ENCODE measurements around the gene PPP1R12C.

Gene PPP1R12C

DNA sequence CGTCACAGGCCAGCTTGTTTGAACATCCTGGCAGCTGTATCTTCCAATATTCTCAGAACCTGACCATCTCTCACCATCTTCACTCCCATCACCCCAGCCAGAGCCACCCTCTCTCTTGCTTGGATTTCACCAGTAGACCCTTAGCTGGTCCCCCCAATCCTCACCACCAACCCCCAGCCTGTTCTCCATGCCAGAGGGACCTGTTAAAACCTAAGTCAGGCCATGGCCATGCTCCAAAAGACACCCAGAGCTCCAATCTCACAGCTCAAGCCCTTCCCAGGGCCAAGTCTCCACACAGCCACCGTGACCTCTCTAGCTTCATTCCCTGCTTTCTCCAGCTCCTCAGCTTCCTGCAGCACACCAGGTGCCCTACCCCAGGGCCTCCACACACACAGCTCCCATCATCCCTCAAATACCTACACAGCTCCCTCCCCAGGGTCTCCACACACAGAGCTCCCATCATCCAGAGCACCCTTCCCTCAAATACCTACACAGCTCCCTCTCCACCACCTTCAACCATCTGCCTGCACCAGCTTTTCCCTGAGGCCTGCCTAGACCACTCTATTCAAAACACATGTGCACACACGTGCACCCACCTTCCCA lies 28.0 kb downstream of the PPP1R12C start:
- no peak for DNase-seq (ENCODE audit: low read depth)

DNA sequence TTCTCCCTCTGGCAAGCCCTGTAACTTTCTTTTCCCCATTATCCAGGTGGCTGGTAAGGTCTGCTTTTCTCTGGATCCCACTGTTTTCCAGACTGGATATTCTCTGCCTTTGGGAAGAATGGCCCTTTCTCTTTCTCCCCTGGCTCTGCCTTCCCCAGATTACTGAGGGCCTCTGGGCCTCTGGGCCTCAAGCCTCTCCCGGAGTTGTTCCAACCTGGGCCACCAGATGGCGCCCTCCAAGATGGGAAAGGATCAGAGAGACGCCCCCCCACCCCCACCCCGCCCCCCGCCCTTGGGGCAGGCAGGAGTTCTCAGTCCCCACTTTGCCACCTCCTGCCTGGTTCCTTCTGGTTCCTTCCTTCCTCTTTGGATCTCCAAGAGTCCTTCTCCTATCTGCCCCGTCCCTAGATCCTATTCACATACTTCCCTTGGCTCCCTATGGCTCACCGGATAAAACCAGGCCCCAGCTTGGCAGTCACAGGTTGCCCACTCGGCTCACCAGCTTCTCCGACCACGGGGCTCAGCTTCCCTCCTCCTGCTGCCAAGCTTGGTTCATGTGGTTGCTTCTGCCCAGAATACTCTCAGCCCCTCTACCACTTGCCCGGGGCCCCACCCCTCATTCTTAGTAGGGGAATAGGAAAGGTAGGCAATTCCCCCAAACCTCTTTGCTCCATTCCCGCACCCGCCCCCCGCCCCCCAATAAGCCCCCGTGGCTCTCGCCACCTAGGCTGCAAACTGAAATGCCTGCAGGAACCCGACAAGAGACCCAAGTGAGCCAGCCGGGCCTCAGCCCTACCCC lies 28.7 kb downstream of the PPP1R12C start:
- DNase-seq (ENCODE audit: low read depth), result no peak

DNA sequence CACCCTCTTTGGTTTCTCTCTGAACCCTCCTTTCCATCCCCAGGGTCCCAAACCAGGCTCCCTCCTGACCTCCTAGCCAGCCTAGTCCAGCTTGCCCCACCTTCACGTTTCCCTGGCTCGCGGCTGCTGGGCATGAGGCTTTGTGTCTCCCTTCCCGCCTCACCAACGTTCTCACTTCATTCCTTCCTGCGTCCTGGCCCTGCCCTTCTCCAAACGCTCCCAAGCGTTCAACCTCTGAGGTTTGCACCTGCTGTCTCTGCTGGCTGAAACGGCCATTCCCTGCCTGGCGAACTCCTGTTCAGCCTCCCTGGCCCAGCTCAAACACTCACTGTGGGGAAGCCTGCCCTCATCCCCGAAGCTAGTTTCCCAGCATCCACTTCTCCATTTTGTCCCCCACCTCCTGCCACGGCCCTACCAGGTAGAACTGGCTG lies 29.4 kb downstream of the PPP1R12C start:
- DNase-seq (ENCODE audit: low read depth), result no peak

DNA sequence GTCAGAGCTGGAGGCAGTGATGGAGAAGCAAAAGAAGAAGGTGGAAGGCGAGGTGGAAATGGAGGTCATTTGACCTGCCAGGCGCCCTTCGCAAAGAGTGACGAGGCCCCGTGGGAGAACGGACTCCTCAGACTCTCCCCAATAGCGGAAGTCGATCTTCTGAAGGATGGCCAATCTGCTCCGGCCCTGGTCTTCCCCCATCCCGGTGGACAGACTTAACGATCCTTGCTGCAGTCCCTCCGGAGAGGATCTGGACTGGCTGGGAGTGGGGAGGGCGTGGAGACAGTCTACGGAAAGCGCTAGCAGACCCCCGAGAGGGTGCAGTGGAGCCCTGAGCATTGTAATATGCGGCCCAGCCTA lies 29.9 kb downstream of the PPP1R12C start:
- no peak for DNase-seq (ENCODE audit: low read depth)

DNA sequence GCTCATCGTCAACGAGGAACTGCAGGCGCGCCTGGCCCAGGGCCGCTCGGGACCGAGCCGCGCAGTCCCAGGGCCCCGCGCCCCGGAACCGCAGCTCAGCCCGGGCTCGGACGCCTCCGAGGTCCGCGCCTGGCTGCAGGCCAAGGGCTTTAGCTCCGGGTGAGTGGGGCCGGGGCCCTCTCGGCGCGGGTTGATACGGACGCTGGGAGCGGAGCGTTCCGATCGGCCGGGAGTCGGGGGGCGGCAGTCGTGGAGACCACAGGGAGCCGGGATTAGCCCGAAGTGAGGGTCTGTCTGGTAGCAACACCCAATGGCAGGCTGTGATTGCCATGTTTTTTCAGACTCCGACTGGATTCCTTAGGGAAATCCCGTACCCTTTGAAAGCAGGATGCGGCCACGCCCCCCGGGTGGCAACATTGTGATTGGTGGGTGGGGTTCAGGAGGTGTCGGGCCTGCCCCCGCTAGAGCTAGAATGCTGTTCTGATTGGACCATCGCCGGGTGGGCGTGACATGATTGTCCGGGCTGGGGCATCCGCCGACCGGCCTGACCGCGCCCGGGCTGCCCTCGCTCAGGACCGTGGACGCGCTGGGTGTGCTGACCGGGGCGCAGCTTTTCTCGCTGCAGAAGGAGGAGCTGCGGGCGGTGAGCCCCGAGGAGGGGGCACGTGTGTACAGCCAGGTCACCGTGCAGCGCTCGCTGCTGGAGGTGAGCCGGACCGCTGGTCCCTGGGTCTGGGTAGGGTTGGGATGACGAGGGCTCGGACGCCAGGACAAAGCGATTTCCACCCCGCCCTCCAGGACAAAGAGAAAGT lies 30.5 kb downstream of the PPP1R12C start:
- DNase-seq (ENCODE audit: low read depth), result no peak

DNA sequence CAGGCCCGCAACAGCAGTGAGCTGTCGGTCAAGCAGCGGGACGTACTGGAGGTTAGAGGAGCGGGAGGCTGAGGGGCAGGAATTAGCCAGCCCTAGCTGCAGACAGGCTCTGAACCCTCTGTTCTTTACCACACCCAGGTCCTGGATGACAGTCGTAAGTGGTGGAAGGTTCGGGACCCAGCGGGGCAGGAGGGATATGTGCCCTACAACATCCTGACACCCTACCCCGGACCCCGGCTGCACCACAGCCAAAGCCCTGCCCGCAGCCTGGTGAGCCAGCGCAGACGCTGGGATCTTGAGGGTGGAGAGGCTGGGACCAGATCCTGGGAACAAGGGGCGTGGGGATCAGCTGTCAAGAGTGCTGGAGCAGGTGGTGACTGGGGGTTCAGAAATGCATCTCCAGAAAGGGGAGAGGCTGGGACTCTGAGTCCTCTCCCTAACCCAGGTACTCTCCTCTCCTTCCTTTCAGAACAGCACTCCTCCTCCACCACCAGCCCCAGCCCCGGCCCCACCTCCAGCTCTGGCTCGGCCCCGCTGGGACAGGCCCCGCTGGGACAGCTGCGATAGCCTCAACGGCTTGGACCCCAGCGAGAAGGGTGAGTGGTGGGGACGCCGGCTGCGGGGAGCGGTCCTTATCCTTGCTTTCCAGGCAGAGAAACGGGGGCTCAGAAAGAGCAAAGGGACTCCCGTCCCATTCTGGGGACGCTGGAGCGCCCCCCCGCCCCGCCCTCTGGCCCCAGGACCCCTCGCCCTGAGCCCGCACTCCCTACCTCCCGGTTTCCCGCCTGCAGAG lies 31.3 kb downstream of the PPP1R12C start:
- no peak for DNase-seq (ENCODE audit: low read depth)

DNA sequence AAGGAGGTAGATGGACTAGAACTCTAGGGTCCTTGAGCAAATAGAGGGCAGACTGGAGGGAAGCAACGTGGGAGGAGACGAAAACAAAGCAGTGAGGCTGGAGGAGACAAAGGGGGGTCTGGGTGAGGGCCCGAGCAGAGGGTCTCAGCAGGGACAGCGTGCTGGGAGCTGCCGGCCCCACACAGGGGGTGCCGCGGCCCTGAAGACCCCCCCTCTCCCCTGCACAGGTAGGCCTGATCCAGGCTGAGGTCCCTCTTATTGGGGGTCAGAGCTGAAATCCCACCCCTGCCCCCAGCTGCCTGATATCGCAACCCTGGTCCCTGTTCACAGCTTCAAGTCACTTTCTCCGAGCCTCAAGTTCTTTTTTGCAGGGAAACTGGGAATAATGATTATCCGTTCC lies 33.0 kb downstream of the PPP1R12C start:
- DNase-seq (ENCODE audit: low read depth), result no peak

DNA sequence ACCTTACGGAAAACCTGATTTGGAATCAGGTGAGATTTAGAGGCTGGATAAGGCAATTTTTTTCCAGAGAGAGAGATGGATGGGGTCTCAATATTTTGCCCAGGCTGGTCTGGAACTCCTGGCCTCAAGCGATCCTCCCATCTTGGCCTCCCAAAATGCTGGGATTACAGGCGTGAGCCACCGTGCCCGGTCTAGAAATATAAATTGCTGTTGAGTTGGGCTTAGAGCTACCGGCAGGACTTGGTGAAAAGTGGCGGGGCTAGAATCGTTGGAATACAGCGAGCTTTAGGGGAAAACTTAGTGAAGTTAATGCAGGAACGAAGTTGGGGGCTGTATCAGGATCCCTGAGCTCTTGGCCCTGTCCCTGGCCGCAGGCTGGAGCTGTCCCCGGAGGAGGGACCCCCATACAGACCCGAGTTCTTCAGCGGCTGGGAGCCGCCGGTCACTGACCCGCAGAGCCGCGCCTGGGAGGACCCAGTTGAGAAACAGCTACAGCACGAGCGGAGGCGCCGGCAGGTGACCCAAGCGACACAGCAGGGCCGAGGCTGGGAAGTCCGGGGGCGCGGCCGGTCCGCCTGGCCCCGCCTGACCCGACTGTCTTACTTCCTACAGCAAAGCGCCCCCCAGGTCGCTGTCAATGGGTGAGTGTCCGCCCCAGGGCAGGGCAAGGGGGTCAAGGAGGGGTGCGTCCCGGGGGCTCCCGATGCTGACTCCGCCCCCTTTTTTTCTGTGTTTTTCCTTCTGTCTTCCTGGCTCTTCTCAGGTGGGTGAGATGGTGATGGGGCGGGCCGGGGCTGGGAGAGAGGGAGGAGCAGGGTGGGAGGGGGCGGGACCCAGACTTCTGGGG lies 34.2 kb downstream of the PPP1R12C start:
- DNase-seq (ENCODE audit: low read depth), result no peak

DNA sequence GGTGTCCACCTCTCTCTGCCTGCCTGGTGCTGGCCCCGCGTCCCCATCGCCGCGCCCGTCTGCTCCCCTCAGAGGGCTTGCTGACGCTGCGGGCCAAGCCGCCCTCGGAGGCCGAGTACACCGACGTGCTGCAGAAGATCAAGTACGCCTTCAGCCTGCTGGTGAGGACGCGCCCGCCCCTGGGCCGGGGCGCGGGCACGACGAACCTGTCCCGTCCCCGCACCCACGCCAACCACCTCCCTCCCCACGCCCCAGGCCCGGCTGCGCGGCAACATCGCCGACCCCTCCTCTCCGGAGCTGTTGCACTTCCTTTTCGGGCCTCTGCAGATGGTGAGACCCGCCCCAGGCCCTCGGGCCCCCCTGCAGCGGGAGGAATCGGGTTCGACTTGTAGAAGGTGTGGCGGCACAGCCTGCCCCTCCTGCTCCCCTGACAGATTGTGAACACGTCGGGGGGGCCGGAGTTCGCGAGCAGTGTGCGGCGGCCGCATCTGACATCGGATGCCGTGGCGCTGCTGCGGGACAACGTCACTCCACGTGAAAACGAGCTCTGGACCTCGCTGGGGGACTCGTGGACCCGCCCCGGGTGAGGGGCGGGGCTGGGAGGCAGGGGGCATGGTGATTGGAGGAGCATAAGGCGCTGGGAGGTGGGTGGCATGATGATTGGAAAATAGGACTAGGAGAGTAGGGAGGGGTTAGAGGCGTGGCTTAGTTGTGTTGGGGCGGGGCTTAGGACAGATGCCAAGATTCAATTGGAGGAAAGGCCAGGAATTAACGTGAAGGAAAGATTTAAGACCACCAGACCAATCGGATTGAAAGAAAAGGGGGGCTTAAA lies 35.2 kb downstream of the PPP1R12C start:
- DNase-seq (ENCODE audit: low read depth), result no peak

DNA sequence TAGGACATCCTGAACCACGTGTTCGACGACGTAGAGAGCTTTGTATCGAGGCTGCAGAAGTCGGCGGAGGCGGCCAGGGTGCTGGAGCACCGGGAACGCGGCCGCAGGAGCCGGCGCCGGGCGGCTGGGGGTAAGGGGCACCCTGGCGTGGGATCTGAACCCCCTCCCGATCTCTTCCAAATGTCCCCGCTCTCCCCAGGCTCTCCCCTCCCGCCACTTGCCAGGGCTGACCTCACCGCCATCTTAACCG lies 35.7 kb downstream of the PPP1R12C start:
- no peak for DNase-seq (ENCODE audit: low read depth)

DNA sequence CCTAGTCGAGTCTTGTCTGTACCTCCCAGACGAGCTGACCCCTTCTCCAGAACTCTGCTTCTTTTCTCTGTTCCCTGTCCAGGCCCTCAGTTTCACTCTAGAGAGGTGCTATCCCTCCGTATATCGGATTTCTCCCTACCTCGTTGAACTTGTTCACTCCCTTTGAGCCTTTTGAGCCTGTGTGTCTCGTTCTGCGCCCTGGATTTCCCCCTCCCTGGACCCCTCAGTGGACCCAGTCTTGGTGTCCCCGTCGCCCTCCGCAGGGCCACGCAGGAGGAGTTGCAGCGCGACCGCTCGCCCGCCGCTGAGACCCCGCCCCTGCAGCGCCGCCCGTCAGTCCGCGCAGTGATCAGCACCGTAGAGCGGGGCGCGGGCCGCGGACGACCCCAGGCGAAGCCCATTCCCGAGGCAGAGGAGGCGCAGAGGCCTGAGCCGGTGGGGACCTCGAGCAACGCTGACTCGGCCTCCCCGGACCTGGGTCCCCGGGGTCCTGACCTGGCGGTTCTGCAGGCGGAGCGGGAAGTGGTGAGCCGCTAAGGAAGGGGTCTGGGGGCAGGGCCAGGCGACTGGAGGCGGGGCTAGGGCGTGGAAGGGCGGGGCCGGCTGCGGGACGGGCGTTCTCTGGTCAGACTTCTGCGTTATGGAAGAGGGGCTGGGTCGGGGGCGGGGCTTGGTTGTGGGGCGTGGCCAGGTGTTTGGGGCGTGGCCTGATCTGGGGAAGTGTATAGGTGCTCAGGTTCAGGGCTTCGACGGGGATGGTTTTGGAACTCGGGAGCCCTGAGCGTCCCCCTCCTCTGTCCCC lies 36.3 kb downstream of the PPP1R12C start:
- no peak for DNase-seq (ENCODE audit: low read depth)

DNA sequence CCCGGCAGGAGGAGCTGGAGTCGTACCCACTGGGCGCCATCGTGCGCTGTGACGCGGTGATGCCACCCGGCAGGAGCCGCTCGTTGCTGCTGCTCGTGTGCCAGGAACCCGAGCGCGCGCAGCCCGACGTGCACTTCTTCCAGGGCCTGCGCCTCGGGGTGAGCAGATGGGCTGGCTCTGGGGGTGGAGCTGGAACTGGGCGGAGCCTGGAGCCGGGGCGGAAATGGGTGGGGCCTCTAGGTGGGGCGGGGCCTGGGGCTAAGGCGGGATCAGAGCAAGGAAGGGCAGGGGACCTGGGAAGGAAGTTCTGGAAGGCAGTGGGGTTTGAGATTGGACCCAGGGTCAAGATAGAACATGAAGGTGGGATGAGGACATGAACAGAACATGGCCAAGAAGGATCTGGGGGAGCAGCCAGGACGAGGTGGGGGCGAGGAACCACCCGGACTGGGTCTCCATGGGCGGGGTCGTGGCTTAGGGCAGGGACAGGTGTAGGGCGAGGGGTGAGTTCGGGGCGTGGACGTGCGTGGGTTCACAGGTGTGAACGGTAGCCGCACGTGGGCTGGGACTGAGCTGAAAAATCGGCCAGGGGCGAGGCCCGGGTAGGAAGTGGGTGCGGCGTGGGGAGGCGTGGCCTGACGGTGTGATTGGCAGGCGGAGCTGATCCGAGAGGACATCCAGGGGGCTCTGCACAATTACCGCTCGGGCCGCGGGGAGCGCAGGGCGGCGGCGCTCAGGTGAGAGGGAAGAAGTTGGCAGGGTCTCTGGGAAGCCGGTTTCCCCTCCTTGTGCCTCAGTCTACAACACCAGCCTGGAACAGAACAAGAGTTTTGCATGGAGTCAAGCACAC lies 37.1 kb downstream of the PPP1R12C start:
- no peak for DNase-seq (ENCODE audit: low read depth)

DNA sequence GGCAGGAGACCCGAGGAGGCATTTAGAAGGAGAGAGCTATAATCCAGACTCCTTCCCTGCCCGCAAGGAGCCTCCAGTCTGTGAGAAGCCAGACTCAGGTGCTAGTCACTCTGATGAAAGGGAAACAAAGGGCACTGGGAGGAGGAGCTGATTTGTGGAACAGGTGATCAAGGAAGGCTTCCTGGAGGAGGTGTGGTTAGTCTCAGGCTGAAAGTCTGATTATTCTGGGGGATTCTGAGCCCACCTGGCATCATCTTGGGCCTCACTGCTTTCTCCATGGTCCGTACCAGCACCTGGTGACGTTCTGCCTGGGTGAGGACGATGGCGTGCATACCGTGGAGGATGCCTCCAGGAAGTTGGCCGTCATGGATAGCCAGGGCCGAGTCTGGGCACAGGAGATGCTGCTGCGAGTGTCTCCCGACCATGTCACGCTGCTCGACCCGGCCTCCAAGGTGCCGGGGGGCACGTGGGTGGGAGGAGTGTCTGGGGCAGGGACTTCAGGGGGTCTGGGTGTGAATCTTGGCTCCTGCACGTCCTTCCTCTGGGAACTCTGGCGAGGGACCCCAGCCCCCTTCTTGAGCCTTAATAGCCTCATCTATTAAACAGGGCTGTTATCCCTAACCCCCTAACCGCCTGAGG lies 37.9 kb downstream of the PPP1R12C start:
- DNase-seq (ENCODE audit: low read depth), result no peak

DNA sequence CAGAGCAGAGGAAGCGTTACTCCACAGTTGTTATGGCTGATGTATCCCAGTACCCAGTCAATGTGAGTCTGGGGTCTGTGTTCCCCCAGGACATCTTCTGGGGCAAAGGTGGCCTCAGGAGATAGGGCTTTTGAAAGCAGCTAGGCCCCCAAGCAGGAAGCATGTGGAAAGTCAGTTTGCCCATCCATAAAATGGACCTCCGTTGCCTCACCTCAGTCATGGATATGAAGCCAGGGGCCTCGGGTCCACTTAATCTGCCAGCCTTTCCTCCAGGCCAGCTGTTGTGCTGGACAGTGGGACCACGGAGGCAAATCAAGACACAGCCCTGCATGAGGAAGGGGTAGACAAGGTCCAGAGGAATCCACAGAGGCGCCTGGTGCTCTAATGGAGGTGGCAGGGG lies 38.4 kb downstream of the PPP1R12C start:
- DNase-seq (ENCODE audit: low read depth), result no peak

DNA sequence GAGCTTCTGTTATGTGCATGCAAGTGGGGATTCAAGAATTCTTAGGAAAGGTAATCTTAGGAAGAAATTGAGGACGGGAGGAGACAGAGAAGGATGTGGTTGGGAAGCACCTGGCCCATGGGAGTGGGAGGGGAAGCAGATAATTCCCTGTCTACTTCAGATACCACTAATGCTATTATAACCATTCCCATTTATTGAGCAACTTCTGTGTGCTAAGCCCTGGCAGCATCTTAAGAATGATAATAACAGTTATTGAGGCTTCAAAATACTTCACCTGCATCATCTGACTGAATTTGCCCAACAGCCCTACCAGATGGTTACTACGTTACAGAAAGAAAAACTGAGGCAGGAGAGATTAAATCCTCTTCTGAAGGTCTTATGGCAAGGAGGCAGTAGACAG lies 40.3 kb downstream of the PPP1R12C start:
- no peak for DNase-seq (ENCODE audit: low read depth)

DNA sequence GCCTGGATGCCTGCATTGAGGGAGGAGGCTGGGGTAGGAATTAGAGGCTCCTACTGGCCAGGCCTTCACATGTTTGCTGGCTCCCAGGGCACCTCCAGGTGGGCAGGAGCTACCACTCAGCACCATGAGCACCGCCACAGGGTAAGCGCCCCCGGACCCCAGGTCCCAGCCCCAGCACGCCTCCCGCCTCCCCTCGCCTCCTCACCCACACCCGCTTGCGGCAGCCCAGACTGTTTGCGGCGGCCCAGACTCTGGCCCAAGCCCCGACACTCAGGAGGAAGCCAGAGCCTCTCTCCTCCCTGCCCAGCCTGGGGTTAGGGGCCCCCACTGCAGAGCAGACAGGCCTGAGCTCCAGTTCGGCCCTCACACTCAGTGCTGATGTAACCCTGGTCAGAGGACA lies 41.1 kb downstream of the PPP1R12C start:
- no peak for DNase-seq (ENCODE audit: low read depth)

DNA sequence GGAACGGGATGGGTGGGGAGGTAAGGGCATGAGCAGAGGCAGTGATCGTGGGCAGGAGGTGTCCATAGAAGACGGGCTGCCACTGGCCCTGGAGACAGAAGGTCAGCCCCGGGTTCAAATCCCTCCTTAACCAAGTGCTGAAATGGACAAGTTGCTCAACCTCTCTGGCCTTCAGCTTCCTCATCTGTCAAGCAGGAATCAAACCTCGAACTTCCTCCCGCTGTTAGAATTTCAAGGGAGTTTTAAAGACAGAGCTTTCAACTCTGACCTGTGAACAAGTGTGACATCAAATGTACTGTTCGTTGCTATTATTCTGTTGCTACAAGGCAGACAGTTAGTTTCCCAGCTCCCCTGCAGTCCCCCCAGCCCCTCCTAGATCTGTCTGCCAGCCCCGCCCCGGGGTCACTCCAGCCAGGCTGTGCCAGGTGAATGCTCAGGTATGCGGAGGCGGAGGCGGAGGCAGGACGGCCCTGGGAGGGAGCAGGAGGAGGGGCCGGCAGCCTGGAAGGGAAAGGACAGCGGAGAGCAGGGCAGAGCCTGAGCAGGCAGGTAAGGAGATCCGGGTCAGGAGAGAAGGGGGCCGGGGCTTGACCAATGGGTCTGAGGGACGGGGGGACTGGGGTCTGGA lies 42.0 kb downstream of the PPP1R12C start, which contains the start of gene EPS8L1:
EPS8L1 (plus strand) TSS at position 499 of the 628 bp plus-strand sequence. CDS start 576 bp downstream, outside the sequence.
- no peak for DNase-seq (ENCODE audit: low read depth)

DNA sequence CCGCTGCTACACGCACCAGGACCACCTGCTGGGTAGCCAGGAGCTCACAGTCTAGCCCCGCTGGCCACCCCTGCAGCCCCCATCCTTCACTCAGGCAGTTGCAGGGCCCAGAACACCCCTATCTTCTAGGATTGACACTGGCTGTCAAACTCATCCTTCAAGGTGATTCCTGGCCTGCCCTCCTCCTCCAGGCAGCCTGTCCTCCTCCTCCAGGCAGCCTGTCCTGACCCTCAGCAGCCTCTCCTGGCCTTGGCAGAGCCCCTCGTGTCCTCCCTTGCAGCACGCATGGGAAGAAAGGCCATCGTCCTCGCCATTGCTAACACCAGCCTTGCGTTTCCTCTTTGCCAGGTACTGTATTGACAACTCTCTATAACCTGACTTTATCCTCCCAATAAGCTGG lies 45.5 kb downstream of the PPP1R12C start:
- DNase-seq (ENCODE audit: low read depth), result no peak

All from HS-5 (cell line).